Stimulated activated CD8-positive, alpha-beta memory T cell treated with anti-CD3 and anti-CD28 coated beads, Interleukin-12 subunit alpha, Interleukin-12 subunit beta, amount 100 ng/mL, for 1 hour (primary cell): Measurements from ENCODE around the gene DTNB.
"Not testable (repeated sequence)": the region's sequence is repeated elsewhere in the genome, so short reads cannot be mapped to it uniquely, and the experiment has no call there.

ENCODE experiments used
- DNase-seq: peaks from one replicate; pipeline ENCODE4 v3.0.0-alpha.2; 2020; ENCODE audit warnings: low read depth

Gene DTNB

DNA sequence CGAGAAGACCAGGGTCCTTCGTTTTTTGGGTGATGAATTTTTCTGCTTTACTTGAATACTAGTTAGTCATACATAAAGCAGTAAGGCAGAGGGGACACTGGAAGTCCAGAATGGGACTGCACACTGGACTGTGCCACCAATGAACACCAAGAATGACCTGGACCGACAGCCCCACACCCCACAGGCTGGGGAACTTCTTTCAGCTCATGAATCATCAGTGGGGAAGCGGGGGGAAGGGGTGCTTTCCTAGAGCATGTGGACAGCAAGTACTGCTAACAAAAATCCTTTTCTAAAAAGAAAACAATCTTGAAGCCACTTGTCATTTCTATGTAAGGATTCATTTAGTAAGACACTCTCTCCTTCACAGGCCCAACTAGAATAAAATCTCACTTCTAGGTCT, 86.0 kb downstream of the DTNB start:
- no peak for DNase-seq

DNA sequence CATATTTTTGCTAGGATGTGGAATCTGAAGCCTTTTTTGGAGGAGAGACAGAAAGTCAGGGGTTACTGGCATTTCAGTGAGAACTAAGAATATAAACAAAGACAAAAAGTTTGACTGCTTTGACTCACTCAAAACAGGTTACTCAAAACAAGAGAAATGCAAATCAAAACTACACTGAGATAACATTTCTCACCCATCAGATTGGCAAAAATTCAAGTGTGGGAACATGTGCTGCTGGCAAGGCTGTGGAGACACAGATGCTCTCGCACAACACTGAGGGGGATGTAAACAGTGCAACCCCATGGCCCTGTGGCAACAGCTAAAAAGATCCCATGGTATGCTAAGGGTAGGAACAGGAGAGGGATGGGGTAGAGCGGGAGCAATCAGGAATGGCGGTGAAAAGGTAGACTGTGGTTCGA, 86.6 kb downstream of the DTNB start:
- no peak for DNase-seq

DNA sequence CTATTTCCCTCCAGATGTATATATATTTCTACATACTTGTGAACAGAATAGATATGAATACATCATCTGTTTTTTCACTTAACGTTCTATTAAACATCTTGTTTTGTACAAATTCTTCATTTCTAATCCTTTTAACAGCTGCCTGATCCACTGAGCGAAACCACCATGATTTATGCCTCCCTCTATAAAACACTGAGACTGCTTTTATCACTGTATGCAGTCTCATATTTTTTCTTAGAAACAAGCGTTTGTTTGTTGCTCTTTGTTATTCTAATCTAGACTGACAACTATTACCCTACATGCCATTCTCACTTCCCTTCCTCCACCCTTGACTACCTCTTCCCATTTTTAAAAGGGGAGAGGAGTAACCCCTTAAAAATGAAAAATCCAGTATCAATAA, 88.2 kb downstream of the DTNB start:
- DNase-seq, result no peak

DNA sequence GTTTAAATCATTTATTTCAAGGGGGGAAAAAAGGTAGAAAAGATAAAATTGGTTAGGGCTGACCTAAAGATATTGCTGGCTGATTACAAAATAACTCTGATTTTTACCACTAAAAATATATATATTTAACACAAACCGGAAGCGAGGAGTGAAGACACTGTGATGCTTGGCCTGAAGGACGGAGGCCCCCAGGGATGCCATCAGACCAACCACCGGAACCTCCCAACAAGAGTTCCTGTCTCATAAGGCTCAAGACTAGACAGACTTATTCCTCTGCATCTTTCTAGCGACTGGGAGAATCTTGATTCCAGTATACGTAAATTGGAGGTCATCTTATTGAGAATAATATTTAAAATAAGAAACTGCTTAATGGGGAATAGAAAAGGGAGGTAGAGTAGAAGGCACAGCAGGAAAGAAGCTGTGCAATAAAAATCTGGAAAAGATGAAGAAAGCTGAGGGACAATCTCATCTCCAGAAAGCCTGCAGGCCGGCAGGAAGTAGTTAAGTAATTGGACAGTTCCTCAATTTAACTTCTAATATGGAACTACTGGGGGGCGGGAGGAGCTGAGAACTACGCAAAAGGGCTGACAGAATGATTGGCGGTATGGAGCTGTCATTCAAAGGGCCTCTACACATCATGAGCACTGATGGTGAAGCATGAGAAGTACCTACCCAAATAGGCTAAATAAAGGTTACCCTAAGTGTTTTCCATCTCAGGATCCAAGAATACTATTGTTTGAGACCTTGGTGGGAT, 91.1 kb downstream of the DTNB start:
- no peak for DNase-seq

DNA sequence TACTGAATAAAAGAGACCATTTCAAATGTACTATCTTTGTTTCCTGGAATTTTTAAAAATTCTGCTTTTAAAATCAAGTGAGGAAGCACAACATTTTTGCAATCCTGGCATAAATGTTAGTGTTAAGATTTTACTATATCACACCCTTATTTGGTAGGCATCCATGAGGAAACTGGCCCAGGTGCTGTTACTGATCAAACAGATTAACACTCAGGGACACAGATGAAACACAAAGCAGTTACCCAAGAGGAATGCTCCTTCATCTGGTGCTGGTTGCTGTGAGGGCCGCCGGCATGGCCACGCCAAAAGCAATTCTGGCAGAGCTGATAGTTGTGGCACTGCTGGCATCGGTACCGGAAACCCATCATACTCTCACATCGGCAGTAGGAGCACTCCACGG, 96.8 kb downstream of the DTNB start:
- DNase-seq, result no peak

DNA sequence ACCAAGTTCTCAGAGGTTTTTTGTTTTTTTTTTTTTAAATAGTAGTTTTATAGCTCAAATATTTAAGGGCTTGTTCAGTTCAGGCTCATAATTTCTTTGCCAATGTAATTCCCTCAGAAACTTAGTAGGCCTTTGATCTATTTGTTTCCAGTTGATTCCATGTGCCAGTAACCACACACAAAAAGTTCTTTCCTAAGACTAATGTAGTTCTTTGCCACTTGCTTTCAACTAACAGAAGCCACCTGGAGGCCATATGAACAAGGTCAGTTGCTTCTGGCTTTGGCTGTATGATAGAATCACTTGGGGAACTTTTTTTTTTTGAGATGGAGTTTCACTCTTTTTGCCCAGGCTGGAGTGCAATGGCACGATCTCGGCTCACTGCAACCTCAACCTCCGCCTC, 100.7 kb downstream of the DTNB start:
- DNase-seq, result no peak

DNA sequence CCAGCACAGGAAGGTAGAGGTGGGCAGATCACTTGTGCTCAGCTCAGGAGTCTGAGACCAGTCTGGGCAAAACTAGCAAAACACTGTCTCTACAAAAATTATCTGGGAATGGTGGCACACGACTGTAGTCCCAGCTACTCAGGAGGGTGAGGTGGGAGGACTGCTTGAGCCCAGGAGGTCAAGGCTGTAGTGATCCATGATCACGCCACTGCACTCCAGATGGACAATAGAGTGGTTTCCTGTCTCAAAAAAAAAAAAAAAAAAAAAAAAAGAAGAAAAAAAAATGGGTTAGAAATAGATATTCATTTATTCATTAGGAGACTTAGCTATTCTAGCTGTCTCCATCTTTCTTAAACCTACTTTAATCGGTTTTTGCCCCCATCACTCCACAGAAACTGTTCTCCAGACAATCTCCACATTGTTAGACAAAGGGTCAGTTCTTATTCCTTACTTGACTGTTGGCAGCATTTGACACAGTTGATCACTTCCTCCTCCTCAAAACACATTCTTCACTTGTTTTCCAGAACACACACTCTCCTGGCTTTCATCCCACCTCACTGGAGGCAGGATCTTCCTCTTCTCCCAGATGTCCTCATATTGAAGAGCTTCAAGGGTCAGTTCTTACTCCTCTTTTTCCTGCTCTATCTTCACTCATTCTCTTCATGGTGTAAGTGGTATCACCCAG, 103.1 kb downstream of the DTNB start:
- DNase-seq, result no peak

DNA sequence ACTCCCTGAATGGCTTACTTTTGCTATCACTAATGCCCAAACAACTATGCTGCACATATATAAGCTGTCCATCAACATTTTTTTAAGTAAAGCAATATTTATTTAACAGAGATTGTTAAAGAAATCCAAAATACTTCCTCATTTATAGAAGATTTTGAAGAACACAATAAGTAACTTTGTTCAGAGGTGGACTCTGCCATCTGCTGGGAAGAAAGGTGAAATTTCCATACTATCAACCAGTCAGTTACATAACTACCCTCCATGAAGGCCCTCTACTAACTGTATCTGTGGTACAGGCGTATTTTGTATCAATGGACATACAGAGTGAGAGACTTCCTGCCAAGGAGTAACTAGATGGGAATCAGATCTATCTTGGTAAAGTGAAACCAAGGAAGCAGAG, 106.0 kb downstream of the DTNB start:
- no peak for DNase-seq

DNA sequence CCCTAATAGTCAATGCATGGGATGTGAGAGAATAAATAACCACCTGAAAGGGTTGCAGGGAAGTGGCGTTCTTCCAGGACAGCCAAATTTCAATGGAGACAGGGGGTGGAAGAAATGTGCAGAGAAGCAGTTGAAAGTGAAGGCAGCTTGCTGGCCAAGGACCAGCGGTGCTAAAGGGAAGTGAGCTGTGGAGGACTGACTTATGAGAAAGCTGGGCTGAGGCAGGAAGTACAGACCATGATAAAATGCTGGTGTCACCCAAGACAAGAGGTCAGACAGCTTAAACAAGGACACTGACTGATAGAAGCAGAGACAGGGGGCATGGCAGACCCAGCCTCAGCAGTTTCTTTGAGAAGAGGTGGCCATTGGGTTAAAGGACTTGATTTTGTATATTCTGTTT, 106.7 kb downstream of the DTNB start:
- DNase-seq, result no peak

DNA sequence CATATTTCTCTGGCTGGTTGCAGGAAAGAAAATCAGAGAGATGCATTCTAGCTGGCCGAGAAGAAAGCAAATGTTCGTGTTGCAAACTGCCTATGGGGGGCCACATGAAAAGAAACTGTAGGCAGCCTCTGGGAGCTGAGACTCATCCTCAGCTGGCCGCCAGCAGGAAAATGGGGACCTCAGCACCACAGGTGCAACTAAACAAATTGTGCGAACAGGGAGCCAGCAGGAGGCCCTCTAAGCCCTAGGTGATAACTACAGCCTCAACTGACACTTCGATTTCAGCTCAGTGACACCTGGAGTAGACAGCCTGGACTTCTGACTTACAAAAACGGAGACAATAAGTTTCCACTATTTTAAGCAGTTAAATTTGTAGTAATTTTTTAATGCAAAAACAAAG, 107.3 kb downstream of the DTNB start:
- no peak for DNase-seq

DNA sequence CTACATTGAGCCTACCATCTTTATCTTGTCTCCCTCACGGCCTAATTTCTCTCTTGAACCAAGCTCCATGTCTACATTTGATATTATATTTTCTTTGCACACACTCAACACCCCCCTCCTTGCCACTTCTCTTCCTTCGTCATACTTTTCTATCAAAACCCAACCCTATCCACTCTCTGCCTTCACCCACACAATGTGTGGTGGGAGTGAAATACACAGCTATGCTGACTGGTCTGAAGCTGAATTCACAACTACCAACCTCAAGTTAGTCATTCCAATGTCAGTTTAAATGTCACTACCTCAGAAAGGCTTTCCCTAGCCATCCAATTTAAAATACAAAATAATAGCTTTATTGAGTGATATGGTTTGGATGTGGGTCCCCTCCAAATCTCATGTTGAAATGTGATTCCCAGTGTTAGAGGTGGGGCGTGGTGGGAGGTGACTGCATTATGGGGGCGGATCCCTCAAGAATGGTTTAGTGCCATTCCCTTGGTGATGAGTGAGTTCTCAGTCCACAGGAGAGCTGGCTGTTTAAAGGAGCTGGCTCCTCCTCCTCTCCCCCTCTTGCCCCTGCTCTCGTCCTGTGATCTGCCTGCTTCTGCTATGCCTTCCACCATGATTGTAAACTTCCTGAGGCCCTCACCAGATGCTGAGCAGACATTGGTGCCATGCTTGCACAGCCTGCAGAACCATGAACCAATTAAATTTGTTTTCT, 112.1 kb downstream of the DTNB start:
- no peak for DNase-seq

DNA sequence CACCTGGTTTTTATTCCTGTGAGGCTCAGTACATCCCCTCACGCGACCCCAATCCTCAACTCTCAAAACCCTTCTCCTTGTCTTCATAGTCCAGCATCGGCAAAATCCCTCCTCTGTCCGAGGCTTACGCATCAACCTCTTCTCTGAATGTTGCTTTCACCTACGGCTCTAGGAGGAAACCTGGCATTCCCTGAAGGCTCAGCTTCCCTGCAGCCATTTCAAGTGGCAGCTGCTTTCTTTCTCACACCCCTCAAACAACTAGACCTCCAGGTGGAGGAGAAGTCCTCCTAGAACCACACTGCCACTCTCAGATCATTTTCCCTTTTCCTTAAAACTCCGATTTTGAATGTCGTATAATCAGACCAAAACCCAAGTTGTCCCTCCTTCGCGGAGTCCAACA, 114.2 kb downstream of the DTNB start:
- no peak for DNase-seq

DNA sequence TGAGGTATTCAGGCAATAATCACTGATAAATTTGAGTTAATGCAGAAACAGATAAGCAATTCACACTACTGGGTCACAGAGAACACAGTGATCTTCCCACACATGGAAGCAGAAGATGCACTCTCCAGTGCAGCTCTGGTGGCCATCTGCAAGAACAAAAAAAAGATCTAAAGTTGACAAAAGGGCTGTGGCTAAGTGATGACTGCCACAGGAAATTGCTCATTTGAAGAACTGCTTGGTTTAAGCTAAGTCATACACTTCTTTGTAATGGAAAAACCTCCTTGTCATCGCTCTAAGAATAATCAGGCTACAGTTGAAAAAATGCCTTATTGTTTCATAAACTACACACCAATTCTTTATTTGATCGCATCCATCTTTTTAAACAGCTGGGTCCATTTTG, 115.1 kb downstream of the DTNB start:
- no peak for DNase-seq

DNA sequence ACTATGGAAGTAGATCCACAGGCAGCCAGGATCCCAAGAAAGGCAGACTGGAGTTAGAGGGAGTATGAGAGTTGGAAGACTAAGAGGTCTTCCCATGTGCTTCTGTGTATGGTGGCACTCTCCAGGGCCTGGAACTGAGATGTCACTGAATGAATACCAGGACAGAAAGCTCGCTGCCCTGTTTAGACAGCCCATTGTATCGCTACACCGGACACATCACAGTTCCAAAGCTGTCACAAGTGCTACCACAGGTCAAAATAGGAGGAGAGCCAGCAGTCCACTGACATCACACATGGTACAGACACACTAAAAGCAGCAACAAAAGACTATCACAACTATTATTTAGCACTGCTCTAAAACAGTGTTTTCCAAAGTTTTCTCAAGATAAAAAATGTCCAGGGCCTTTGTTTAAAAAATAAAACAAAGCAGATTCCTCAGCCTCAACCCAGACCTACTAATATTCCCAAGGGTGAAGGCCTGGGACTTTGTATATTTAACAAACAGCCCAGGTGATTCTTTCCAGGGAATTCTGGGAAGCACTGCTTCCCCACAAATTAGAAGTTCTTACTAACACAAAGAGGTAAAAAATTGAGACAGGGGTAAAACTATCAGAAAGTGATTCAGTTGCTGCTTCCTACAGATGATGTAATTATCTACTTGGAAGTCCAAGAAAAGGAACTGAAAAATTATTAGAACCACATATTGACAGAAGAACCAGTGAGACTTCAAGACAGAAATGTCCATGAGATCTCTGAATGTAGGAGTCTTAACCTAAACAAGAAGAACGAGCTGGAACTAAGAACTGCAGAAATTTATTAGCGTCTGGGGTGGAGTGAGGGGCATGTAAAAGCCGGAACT, 116.0 kb downstream of the DTNB start:
- no peak for DNase-seq

DNA sequence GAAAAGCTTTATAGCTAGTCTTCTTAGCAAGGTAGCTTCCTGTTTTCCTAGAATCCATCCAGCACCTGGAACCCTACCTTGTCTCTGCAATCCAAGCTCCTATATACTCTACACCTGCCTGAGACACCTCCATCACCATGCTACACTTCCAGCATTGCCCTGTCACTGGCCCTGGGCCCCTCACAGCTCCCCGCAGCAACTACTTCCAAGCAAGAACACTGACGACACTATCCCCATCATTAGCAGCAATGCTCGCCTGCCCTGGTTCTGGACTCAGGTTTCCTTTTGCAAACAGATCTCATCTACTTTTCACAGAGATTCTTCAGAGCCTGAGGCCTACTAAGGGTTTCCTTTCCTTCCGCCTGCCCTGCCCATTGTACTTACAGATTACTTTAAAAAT, 121.1 kb downstream of the DTNB start:
- DNase-seq, result no peak

DNA sequence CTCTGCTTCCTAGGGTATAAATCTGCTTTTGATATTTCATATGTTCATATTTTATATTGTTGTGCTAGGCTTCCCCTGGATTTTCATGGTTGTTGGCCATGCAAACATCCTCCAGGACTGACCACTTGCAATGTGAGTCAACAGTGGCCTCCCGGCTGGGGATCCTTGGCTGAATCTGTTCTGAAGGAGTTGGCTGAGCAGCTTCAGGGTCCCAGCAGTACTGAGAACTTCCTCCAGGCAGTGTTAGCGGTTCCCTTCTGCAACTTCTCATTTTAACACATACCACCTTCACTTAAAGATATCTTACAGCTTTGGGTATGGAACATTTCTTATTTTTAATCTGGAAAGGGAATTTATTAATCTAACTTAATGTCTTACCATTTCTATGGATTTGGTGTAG, 122.1 kb downstream of the DTNB start:
- DNase-seq, result no peak

DNA sequence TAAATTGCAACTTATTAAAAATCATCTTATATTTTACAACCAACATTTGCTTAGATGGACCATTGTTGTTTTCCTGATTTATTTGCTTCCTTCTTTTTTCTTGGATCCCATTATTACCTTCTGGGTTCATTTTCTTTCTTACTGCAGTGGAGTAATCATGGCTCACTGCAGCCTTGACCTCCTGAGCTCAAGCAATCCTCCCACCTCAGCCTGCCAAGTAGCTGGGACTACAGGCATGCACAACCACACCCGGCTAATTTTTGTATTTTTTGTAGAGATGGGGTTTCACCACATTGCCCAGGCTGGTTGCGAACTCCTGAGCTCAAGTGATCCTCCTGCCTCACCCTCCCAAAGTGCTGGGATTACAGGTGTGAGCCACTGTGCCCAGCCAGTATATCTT, 123.8 kb downstream of the DTNB start:
- not testable (repeated sequence) for DNase-seq

DNA sequence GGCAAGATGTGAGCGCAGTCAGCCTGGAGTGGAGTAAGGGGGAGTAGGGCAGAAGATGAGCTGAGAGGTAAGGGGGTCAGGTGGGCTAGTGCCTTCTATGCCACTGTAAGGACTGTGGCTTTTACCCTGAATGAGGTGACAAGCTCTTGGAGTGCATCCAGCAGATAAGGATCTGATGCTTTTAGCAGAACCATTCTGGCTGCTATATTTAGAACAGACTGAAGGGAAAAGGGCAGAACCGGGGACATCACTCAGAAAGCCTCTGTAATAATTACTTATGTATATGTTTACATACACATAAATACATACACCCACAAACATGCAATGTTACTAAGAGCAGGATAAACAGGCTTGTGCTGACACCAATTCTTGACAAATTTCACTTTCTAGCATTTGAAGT, 124.8 kb downstream of the DTNB start:
- DNase-seq, result no peak

DNA sequence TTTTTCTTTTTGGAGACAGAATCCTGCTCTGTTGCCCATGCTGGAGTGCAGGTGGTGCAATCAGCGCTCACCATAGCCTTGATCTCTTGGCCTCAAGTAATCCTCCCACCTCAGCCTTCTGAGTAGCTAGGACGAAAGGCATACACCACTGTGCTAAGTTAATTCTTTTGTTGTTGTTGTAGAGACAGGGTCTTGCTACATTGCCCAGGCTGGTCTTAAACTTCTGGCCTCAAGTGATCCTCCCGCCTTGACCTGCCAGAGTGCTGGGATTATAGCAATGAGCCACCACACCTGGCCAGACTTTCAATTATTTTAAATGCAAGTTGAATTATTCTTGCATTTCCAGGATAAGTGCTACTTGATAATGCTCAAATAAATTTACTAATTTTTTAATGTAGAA, 126.5 kb downstream of the DTNB start:
- no peak for DNase-seq

DNA sequence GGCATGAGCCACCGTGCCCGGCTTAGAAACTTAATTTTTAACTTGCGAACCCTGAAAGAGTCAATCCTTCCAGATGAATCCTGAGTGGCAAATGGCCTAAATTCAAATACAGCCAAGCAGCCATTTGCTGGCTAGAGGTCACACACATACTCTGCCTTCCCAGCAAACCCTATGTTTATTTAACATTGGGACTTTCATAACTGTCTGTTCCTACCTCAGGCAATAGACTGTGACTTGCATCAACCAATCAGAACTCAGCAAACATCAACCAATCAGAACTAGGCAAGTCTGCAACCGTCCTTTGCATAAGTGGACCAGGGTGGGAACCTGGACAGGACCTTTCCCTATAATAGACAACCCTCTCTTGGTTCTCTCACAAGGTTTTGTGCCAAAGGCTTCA, 127.5 kb downstream of the DTNB start:
- no peak for DNase-seq

DNA sequence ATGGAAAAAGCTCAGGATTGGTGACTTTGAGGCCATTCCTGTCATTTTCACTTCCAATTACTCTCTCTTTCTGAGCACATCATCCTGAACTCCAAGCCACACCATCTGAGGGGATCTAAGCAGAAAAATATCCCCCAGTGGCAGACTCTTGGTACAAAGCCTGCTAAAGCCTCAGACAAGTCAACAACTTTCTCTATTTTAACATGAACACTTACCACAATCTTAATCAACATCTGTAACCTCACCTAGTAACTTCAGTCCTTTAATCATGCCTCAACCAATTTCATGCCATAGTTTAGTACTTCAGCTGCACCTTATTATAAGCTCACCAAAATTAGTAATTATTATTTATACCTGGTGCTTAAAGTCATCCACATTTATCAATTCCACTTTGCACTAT, 128.9 kb downstream of the DTNB start:
- DNase-seq, result no peak

DNA sequence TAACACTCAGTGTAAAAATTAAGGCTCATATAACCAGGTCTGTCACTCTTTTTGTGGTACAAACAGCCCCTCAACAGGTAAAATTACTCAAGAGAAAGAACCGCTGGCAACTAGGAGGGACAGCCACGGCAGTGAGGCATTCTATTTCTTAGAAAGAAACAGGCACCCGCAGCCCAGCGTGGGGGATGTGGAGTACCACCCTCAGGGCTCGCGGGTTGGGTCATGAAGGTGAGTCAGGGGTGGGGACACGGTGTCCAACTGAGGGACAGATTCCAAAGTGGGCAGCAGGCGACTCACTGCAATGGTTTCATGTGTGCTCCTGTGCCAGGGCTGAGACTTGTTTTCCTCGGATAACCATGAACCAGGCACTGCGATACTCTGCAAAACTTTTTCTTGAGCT, 129.4 kb downstream of the DTNB start:
- no peak for DNase-seq
